DMS79 treated with DMSO at 0.1 percent for 48 hours (cell line): ENCODE results near the gene VWF.

Source experiments
- DNase-seq: peaks from one replicate; lab custom pipeline; 2025; lab: John Stamatoyannopoulos, UW

Gene VWF

GRCh38 chr12:5947006-5947405, 177.5 kb downstream of the VWF start:
- DNase-seq: no peak

- no peak for DNase-seq
These were observed 178.1 kb downstream of the VWF start for GRCh38 chr12:5946388-5946787.

GRCh38 chr12:5945071-5946008, 179.1 kb downstream of the VWF start, which contains the start of gene ANO2:
ANO2 (minus strand) TSS chr12:5945259; CDS start chr12:5945217, 42 bp downstream.
- peak; percentile 49 for DNase-seq

GRCh38 chr12:5944688-5945070, 179.8 kb downstream of the VWF start:
- peak; percentile 50 for DNase-seq

- DNase-seq: no peak
These were observed 180.4 kb downstream of the VWF start for GRCh38 chr12:5944053-5944452.

- no peak for DNase-seq
These were observed 182.6 kb downstream of the VWF start for GRCh38 chr12:5941907-5942306.

GRCh38 chr12:5927732-5928516, 196.5 kb downstream of the VWF start:
- DNase-seq: no peak

GRCh38 chr12:5925646-5926045, 198.8 kb downstream of the VWF start:
- DNase-seq: no peak

- DNase-seq: no peak
These were observed 200.1 kb downstream of the VWF start for GRCh38 chr12:5924342-5924741.

GRCh38 chr12:5923751-5924150, 200.7 kb downstream of the VWF start:
- no peak for DNase-seq

- DNase-seq: no peak
These were observed 201.3 kb downstream of the VWF start for GRCh38 chr12:5923043-5923605.

GRCh38 chr12:5921966-5922899, 202.2 kb downstream of the VWF start:
- no peak for DNase-seq

GRCh38 chr12:5921027-5921909, 203.2 kb downstream of the VWF start:
- no peak for DNase-seq

GRCh38 chr12:5916785-5917290, 207.6 kb downstream of the VWF start:
- DNase-seq: no peak

GRCh38 chr12:5915511-5915910, 209.0 kb downstream of the VWF start:
- no peak for DNase-seq

GRCh38 chr12:5914387-5915149, 209.9 kb downstream of the VWF start:
- DNase-seq: no peak

- no peak for DNase-seq
These were observed 211.1 kb downstream of the VWF start for GRCh38 chr12:5913387-5913786.

- no peak for DNase-seq
These were observed 211.8 kb downstream of the VWF start for GRCh38 chr12:5912437-5913334.
